ENCODE measurements around the gene F11.
"Not testable (repeated sequence)": the region's sequence is repeated elsewhere in the genome, so short reads cannot be mapped to it uniquely, and the experiment has no call there.

The F11 gene

DNA sequence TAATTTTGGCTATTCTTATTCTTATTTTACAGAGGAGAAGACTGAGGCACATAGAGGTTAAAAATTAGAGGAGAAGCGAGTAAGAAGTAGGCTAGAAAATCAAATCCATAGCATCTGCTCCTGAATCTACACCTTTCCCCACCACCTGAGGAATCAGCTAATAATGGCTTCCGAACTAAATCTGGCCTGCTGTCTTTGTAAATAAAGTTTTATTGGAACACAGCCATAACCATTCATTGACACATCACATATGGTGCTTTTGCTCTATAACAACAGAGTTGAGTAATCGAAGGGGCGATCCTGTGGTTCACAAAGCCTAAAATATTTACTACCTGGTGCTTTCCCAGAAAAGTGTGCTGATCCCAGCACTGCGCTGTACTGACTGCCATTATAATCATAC lies 38.2 kb downstream of the F11 start:
- DNase-seq = no peak

DNA sequence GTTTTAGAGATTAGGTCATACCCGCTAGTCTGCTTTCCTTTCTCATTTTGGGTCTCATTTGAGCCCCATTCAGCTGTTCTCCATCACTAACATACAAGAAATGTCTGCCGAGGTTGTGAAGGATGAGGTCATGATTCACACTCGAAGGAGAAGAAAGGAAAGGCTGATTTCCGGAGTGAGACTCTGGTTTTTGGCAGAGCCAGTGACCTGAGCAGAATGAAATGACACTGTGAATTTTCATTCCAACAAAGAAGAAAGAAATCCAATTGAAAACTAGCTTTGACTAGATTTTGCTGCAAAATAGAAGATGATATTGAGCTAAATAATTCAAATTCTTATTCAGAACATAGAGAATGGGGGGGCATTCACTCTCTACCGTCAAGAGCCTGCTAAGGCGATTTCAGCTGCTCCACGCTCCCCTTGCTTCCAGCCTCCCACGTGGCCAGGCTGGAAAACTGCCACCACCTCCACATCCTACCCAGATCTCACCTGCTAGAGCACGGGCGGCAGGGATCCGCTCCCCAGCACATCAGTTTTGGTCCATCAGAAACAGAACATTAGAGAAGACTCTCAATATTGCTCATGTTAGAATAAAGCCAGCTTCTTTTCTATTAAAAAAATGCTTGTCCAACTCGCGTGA lies 39.0 kb downstream of the F11 start:
- no peak for DNase-seq

DNA sequence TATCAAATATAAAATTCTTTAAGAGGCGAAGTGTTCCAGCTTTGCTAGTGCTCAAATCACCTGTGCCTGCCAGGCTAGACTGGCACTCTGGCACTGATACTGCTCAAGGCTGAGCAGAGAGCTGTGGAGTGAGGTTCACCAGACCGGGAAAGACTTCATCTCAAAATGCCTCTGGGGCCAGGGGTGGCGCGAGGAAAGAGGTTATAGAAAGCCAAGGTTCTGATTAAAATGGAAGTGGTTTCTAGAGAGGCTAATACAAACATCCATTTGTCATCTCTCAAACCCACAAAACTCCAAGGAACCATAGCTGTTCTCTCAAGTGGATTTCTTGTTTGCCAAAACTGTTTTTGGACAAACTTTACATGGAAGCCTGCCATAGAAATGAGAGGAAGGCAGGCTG lies 41.5 kb downstream of the F11 start:
- DNase-seq = no peak

DNA sequence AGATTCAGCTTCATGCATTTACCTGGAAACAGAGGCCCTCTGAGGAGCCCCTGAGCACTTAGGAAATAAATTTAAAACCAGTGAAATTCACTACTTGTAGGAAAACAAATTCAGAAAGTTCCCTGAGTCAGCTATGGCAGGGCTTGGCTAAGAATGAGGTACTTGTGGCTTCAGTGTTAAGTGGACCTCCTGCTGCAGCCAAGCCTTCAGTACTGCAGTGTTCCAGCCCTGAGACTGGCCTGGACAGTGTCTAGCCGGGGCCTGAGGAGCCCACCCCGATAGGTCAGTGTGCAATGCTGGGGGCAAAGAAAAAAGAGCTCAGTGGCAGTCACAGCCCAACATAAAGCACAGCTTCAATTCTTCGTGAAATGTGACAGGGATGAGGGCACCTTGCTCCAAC lies 41.9 kb downstream of the F11 start:
- no peak for DNase-seq

DNA sequence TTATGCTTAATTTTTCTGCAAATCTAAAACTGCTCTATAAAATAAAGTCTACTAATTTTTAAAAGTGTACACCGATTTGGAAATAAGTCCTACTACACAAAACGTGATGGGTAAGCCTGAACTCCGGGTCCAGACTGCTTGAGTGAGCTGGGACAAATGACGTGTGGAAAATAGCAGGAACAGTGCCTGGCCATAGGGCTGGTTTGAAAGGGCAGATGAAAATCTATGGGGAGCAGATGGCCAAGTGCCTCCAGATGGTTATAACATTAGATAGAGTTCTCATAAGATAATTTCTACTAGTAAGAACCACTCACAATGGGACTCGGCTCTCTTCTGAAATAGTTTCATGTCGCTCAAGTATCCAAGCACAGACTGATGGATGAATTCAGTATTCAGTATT lies 52.5 kb downstream of the F11 start:
- DNase-seq = no peak

DNA sequence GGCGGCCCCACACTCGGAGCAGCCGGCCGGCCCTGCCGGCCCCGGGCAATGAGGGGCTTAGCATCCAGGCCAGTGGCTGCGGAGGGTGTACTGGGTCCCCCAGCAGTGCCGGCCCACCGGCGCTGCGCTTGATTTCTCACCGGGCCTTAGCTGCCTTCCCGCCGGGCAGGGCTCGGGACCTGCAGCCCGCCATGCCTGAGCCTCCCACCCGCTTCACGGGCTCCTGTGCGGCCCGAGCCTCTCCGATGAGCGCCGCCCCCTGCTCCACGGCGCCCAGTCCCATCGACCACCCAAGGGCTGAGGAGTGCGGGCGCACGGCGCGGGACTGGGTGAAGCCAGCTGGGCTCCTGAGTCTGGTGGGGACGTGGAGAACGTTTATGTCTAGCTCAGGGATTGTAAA lies 58.7 kb downstream of the F11 start:
- not testable (repeated sequence) for DNase-seq

DNA sequence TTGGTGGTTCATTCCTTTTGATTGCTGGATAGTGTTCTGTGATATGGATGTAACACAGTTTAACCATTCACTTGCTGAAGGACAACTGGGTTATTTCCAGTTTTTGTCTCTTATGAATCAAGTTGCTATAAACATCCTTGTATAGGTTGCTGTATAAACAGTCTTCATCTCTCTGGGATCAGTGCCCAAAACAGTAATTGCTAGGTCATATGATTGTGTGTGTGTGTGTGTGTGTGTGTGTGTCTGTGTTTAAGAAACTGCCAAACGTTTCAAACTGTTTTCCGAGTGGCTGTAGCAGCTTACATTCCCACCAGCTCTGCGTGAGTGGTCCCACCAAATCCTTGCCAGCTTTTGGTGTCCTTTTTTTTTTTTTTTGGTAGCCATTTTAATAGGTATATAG lies 60.4 kb downstream of the F11 start:
- no peak for DNase-seq

DNA sequence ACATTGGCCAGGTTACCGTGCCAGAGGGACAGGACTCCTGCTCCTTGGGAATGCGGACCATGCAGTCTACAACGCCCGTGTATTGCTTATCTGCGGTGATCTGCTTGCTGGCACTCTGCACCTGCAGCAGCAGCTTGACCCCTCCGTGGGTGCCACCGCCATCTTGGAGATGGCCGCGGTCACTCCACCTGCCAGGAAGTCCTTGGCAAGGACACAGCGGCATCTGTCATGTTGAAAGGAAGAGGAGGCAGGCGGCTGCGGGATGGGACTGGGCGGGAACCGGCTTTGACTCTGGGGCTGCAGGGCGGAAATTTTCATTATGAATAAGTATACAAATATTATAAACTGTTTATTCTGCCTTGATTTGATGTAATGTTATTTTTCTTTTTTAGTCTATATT lies 63.4 kb downstream of the F11 start:
- no peak for DNase-seq

DNA sequence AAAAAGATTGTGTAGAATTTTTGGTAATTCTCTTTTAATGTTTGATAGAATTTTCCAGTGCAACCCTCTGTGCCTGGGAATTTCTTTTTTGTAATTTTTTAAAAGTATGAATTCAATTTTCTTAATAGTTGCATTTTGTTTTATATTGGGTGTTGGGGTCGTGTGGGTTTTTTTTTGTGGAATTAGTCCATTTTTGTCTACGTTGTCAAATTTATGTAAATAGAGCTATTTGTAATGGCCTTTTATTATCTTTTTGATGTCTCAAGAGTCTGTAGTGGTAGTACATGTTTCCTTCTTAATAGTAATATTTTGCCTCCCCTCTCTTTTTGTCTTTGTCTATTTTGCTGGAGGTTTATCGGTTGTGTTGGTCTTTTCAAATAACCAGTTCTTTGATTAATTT lies 64.4 kb downstream of the F11 start:
- DNase-seq = no peak

DNA sequence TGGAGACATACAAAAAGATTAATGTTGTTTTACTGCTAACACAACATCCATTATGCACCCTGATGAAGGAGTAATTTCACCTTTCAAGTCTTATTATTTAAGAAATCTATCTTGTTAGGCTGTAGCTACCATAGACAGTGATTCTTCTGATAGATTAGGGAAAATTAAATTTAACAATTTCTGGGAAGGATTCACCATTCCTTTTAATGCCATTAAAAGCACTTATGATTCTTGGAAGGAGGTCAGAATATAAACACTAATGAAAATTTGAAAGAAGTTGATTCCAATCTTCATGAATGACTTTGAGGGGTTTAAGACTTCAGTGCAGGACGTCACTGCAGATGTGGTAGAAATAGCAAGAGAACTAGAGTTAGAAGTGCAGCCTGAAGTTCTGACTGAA lies 69.8 kb downstream of the F11 start:
- no peak for DNase-seq
